Smooth muscle cell (in vitro differentiated cells): ENCODE measurements around the gene RBMS1. TPM values are rescaled to one million over a fixed set of nuclear protein-coding genes. Genes with fewer than 3 reads are reported as not detected.

Source experiments
- DNase-seq: peaks from one replicate; lab custom pipeline; 2025; ENCODE audit not compliant: unreplicated experiment; lab: John Stamatoyannopoulos, UW
- H2AFZ ChIP-seq: fragments of 200-600 bp; sonication (generic); 2 replicates; pipeline ENCODE4 v1.6.0; 2016; ENCODE audit warnings: antibody characterized with exemption, low read depth, mild to moderate bottlenecking
- H3F3A ChIP-seq: fragments of 200-600 bp; sonication (generic); 2 replicates; pipeline ENCODE4 v1.6.0; 2017; ENCODE audit warnings: antibody characterized with exemption, low read depth
- H3K27ac ChIP-seq: fragments of 200-600 bp; sonication (generic); 2 replicates; pipeline ENCODE4 v1.5.1; 2016; ENCODE audit warnings: low read depth, mild to moderate bottlenecking
- H3K27me3 ChIP-seq: fragments of 200-600 bp; sonication (generic); 2 replicates; pipeline ENCODE4 v1.6.1; 2016; ENCODE audit warnings: low read depth, mild to moderate bottlenecking
- H3K36me3 ChIP-seq: fragments of 200-600 bp; sonication (generic); 2 replicates; pipeline ENCODE4 v1.5.1; 2016; ENCODE audit warnings: low read depth
- H3K4me1 ChIP-seq: fragments of 200-600 bp; sonication (generic); 2 replicates; pipeline ENCODE4 v1.5.1; 2016; ENCODE audit warnings: low read depth
- H3K4me2 ChIP-seq: fragments of 200-600 bp; sonication (generic); 2 replicates; pipeline ENCODE4 v1.6.0; 2016; ENCODE audit warnings: mild to moderate bottlenecking
- H3K4me3 ChIP-seq: fragments of 200-600 bp; sonication (generic); 2 replicates; pipeline ENCODE4 v1.5.1; 2016; ENCODE audit warnings: mild to moderate bottlenecking
- H3K79me2 ChIP-seq: fragments of 200-600 bp; sonication (generic); 2 replicates; pipeline ENCODE4 v1.6.0; 2016; ENCODE audit warnings: low read depth, mild to moderate bottlenecking
- H3K9ac ChIP-seq: fragments of 200-600 bp; sonication (generic); 2 replicates; pipeline ENCODE4 v1.6.0; 2016; ENCODE audit warnings: low read depth
- H3K9me3 ChIP-seq: fragments of 200-600 bp; sonication (generic); replicated peaks from 2 replicates; pipeline ENCODE4 v1.5.1; 2016; ENCODE audit warnings: low read depth
- H4K20me1 ChIP-seq: fragments of 200-600 bp; sonication (generic); 2 replicates; pipeline ENCODE4 v1.6.0; 2016; ENCODE audit warnings: low read depth
- WGBS: methylation state at CpG from one replicate; pipeline ENCODE4 v1.1.7; 2016; ENCODE audit warnings: low lambda C conversion rate; 5-methylcytosine and 5-hydroxymethylcytosine counted together
- polyA plus RNA-seq: library from polyadenylated mRNA; unstranded; fragments of >200 nt; fragmentation: Nextera tagmentation; extraction: Ambion mirVana; gene quantifications from 2 replicates; pipeline ENCODE4 v1.2.1, GENCODE V29; 2016
- total RNA-seq: library from RNA; depleted of rRNA; stranded (reverse); fragments of >200 nt; gene quantifications from 2 replicates; pipeline ENCODE4 v1.2.3, GENCODE V29; 2014
- TF ChIP-seq, protein P1 (sequence below): fragments of 200-600 bp; sonication (generic); IDR thresholded peaks from 2 replicates; pipeline ENCODE4 v1.5.1; 2017; ENCODE audit warnings: borderline replicate concordance, mild to moderate bottlenecking, antibody characterized with exemption; ENCODE audit not compliant: insufficient read depth, poor library complexity, severe bottlenecking

Gene RBMS1
- total and polyA plus RNA-seq, 2 experiments from 2014 or later: 103 to 160 TPM

DNA sequence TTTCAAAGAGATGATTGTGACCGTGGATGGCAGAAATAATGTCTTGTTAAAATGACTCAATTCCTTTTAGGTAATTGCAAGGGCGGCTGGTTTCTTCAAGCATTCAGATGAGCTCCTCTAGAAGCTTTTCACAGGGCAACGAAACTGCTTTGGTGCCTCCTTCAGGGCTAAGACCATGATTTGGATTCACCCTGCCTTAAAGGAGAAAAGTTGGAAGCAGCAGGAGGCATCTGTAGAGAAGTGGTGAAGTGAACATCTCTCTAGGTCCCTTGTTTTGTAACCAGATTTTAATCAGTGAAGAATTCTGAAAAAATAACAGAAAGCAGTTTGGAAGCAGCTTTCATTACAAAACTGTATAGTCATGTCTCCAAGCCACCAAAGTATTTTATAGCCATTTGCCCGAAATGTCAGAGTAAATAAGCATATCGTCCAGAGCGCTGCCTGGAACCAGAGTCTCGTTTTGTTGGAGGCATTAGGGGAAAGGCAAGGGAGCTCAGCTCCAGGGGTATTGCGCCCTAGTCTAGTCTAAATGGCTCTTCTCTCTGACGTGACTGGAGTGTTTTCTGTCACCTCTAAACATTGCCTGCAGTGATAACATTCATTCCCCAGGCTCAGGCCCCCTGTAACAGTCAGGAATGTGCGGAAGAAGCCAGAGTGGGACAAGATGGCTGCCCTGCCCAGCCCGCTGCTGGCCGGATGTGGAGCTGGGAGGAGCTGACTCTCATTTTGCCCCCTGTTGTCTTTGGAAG, 235.7 kb downstream of the RBMS1 start:
- Histone ChIP-seq H3K27ac (peak overlapping the region; percentile 74), H3F3A (no peaks in the 10 kb centered on the region), H3K9ac (peak overlapping the region; percentile 12), H3K36me3 (no peaks in the 10 kb centered on the region), H3K4me2 (no peak overlapping the region), H3K79me2 (no peaks in the 10 kb centered on the region), H3K4me1 (no peaks in the 10 kb centered on the region), H4K20me1 (no peaks in the 10 kb centered on the region), H2AFZ (no peak overlapping the region), H3K4me3 (no peak overlapping the region), H3K9me3 (no peaks in the 10 kb centered on the region), H3K27me3 (no peaks in the 10 kb centered on the region)
- WGBS: 80% methylated on average over 12 of the region's 12 CpGs
- TF ChIP-seq, protein P1, sequence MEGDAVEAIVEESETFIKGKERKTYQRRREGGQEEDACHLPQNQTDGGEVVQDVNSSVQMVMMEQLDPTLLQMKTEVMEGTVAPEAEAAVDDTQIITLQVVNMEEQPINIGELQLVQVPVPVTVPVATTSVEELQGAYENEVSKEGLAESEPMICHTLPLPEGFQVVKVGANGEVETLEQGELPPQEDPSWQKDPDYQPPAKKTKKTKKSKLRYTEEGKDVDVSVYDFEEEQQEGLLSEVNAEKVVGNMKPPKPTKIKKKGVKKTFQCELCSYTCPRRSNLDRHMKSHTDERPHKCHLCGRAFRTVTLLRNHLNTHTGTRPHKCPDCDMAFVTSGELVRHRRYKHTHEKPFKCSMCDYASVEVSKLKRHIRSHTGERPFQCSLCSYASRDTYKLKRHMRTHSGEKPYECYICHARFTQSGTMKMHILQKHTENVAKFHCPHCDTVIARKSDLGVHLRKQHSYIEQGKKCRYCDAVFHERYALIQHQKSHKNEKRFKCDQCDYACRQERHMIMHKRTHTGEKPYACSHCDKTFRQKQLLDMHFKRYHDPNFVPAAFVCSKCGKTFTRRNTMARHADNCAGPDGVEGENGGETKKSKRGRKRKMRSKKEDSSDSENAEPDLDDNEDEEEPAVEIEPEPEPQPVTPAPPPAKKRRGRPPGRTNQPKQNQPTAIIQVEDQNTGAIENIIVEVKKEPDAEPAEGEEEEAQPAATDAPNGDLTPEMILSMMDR: no peak
- no peak for DNase-seq

DNA sequence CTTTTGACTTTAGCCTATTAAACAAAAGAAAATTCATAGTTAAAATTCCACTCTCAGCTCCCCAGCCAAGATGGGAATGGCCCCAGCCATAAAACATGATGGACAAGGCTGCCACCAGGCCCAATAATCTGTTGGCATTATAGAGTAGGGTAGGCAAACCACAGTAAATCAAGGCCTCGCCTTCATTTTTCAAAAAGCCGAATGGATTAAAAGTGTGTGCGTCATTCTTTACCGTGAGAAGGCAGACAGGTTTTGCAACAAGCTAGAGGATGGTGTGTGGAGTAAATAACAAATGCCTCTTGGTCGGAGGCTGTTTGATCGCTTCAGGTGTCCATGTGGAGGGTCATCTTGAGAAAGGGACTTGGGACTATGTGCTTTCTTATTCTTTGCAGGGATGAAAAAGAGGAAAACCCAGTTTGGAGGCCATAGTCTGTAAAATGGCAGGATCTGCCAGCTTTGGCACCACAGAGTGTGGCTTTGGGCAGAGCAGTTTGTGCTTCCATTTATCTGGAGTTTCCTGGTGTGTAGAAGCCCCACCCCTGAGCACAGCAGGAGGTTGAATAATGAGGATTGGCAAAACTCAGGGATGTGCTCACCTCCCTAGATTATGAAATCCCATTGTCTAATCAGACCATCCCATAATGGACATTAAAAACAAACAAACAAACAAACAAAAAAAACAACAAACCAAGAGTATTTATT, 236.4 kb downstream of the RBMS1 start:
- H2AFZ ChIP-seq: no peak overlapping the region
- H3K9ac ChIP-seq: peak overlapping the region; percentile 12
- no peaks in the 10 kb centered on the region for H3K79me2 ChIP-seq
- no peak for DNase-seq
- H3F3A ChIP-seq: no peaks in the 10 kb centered on the region
- WGBS: 68% methylated on average over 6 of the region's 6 CpGs
- H3K27me3 ChIP-seq: no peaks in the 10 kb centered on the region
- H3K4me1 ChIP-seq: no peaks in the 10 kb centered on the region
- H3K27ac ChIP-seq: peak overlapping the region; percentile 74
- H3K9me3 ChIP-seq: no peaks in the 10 kb centered on the region
- TF ChIP-seq, protein P1: no peak
- no peak overlapping the region for H3K4me3 ChIP-seq
- no peak overlapping the region for H3K4me2 ChIP-seq
- no peaks in the 10 kb centered on the region for H4K20me1 ChIP-seq
- H3K36me3 ChIP-seq: no peaks in the 10 kb centered on the region

DNA sequence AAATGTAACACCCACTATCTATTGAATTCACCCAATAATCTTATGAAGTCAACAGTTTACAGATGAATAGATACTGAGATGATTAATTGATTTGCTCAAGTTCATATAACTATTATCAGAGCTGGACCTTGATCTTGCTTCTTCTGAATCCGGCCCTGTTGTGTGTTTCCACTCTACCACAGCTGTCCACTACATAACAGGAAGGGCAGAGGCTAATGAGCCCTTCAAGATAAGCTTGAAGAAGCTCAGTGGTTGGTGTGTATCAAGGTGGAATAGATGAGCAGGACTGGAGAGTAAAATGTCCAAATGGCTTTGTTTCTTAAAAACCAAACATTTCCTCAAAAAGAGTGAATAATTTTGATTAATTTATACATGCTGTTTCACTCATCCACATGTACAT, 237.1 kb downstream of the RBMS1 start:
- Histone ChIP-seq H2AFZ (no peak overlapping the region), H3K4me3 (no peak overlapping the region), H3K4me1 (no peaks in the 10 kb centered on the region), H4K20me1 (no peaks in the 10 kb centered on the region), H3K9me3 (no peaks in the 10 kb centered on the region), H3K79me2 (no peaks in the 10 kb centered on the region), H3K27ac (peak overlapping the region; percentile 74), H3F3A (no peaks in the 10 kb centered on the region), H3K4me2 (no peak overlapping the region), H3K36me3 (no peaks in the 10 kb centered on the region), H3K9ac (no peak overlapping the region), H3K27me3 (no peaks in the 10 kb centered on the region)
- 80% methylated on average over 1 of the region's 1 CpG for WGBS
- TF ChIP-seq, protein P1: no peak
- no peak for DNase-seq
